ENCODE measurements around the gene CAST. TPM values are rescaled to one million over a fixed set of nuclear protein-coding genes. Genes with fewer than 3 reads are reported as not detected.

The CAST gene
- total RNA-seq, 1 donor from 2014 or later: 272 TPM

GRCh38 chr5:96662725-96663518 lies 746 bp downstream of the CAST start:
- H3K4me1 ChIP-seq: peaks cover 30% of the 10 kb centered on the region
- peak; percentile 95 for ATAC-seq
- H3K27ac ChIP-seq: peak overlapping the region; percentile 99
- no peak for TF ChIP-seq CTCF (IDR thresholded peaks at IDR 0.05)
- H3K27me3 ChIP-seq (ENCODE audit: low read depth): no peaks in the 10 kb centered on the region
- DNase-seq: peak; percentile 95
- no peaks in the 10 kb centered on the region for H3K36me3 ChIP-seq
- H3K4me3 ChIP-seq: peak overlapping the region; percentile 91
- H3K9me3 ChIP-seq: no peaks in the 10 kb centered on the region
- intact Hi-C loops (cut with DNase I): no loop called here

GRCh38 chr5:96663608-96664007 lies 1.4 kb downstream of the CAST start:
- Histone ChIP-seq H3K9me3 (no peaks in the 10 kb centered on the region), H3K4me3 (peak overlapping the region; percentile 91), H3K4me1 (peaks cover 37% of the 10 kb centered on the region), H3K27ac (peak overlapping the region; percentile 99), H3K27me3 (ENCODE audit: low read depth) (no peaks in the 10 kb centered on the region), H3K36me3 (no peaks in the 10 kb centered on the region)
- intact Hi-C loops (cut with DNase I): no loop called here
- no peak for DNase-seq
- no peak for TF ChIP-seq CTCF (IDR thresholded peaks at IDR 0.05)
- ATAC-seq: no peak

- no peaks in the 10 kb centered on the region for H3K27me3 ChIP-seq (ENCODE audit: low read depth)
- intact Hi-C loops (cut with DNase I): no loop called here
- DNase-seq: no peak
- H3K9me3 ChIP-seq: no peaks in the 10 kb centered on the region
- no peaks in the 10 kb centered on the region for H3K36me3 ChIP-seq
- TF ChIP-seq CTCF (IDR thresholded peaks at IDR 0.05): no peak
- no peak for ATAC-seq
- H3K4me1 ChIP-seq: peaks cover 46% of the 10 kb centered on the region
- H3K27ac ChIP-seq: no peak overlapping the region
- H3K4me3 ChIP-seq: no peak overlapping the region
Measured at GRCh38 chr5:96664669-96665068, 2.5 kb downstream of the CAST start.

- H3K27me3 ChIP-seq (ENCODE audit: low read depth): no peaks in the 10 kb centered on the region
- intact Hi-C loops (cut with DNase I): no loop called here
- ATAC-seq: no peak
- peaks cover 32% of the 10 kb centered on the region for H3K4me1 ChIP-seq
- H3K36me3 ChIP-seq: no peaks in the 10 kb centered on the region
- no peaks in the 10 kb centered on the region for H3K9me3 ChIP-seq
- H3K27ac ChIP-seq: no peak overlapping the region
- no peak for TF ChIP-seq CTCF (IDR thresholded peaks at IDR 0.05)
- no peak overlapping the region for H3K4me3 ChIP-seq
- DNase-seq: no peak
Measured at GRCh38 chr5:96668725-96669124, 6.5 kb downstream of the CAST start.

GRCh38 chr5:96669909-96670308 lies 7.7 kb downstream of the CAST start:
- Histone ChIP-seq H3K27me3 (ENCODE audit: low read depth) (no peaks in the 10 kb centered on the region), H3K9me3 (no peaks in the 10 kb centered on the region), H3K4me1 (peaks cover 20% of the 10 kb centered on the region), H3K4me3 (no peak overlapping the region), H3K36me3 (no peaks in the 10 kb centered on the region), H3K27ac (no peak overlapping the region)
- no peak for DNase-seq
- ATAC-seq: no peak
- TF ChIP-seq CTCF (IDR thresholded peaks at IDR 0.05): no peak
- intact Hi-C loops (cut with DNase I): no loop called here
